Globus pallidus (tissue), 1 donor: ENCODE results near the gene FARP1.

ENCODE experiments used
- DNase-seq: peaks from one replicate; pipeline ENCODE4 v3.0.0-alpha.2; 2015; ENCODE audit warnings: low spot score

FARP1 gene

GRCh38 chr13:98461486-98462240 lies 318.8 kb downstream of the FARP1 start:
- no peak for DNase-seq

- DNase-seq, result no peak
Measured at GRCh38 chr13:98462241-98462882, 319.5 kb downstream of the FARP1 start.

GRCh38 chr13:98462946-98463345 lies 320.1 kb downstream of the FARP1 start:
- no peak for DNase-seq

- DNase-seq, result no peak
Measured at GRCh38 chr13:98466634-98467236, 323.8 kb downstream of the FARP1 start.

GRCh38 chr13:98467263-98467985 lies 324.5 kb downstream of the FARP1 start:
- DNase-seq, result no peak

- no peak for DNase-seq
Measured at GRCh38 chr13:98468361-98468760, 325.5 kb downstream of the FARP1 start.

- DNase-seq, result no peak
Measured at GRCh38 chr13:98468929-98469328, 326.0 kb downstream of the FARP1 start.

- DNase-seq, result no peak
Measured at GRCh38 chr13:98470920-98471319, 328.0 kb downstream of the FARP1 start.

GRCh38 chr13:98471934-98472333 lies 329.0 kb downstream of the FARP1 start:
- no peak for DNase-seq

GRCh38 chr13:98473135-98473787 lies 330.4 kb downstream of the FARP1 start:
- no peak for DNase-seq

GRCh38 chr13:98473788-98474144 lies 330.9 kb downstream of the FARP1 start:
- DNase-seq, result no peak

- DNase-seq, result no peak
Measured at GRCh38 chr13:98474292-98474691, 331.4 kb downstream of the FARP1 start.

- no peak for DNase-seq
Measured at GRCh38 chr13:98474761-98475160, 331.9 kb downstream of the FARP1 start.

- DNase-seq, result no peak
Measured at GRCh38 chr13:98475522-98475921, 332.6 kb downstream of the FARP1 start.

- no peak for DNase-seq
Measured at GRCh38 chr13:98476106-98476505, 333.2 kb downstream of the FARP1 start.

- DNase-seq, result no peak
Measured at GRCh38 chr13:98476538-98476966, 333.7 kb downstream of the FARP1 start.

- DNase-seq, result no peak
Measured at GRCh38 chr13:98478189-98479129, 335.6 kb downstream of the FARP1 start.

- no peak for DNase-seq
Measured at GRCh38 chr13:98479496-98480003, 336.7 kb downstream of the FARP1 start.

GRCh38 chr13:98480915-98481877 lies 338.3 kb downstream of the FARP1 start:
- no peak for DNase-seq
